ENCODE data around the gene SRMS. TPM values are rescaled to one million over a fixed set of nuclear protein-coding genes. Genes with fewer than 3 reads are reported as not detected.
A peak's percentile ranks its signal among the peaks of the same experiment; 100 is the strongest.
"Not testable (repeated sequence)": the region's sequence is repeated elsewhere in the genome, so short reads cannot be mapped to it uniquely, and the experiment has no call there.

SRMS gene
- total RNA-seq, 2 donors from 2014 or later = not detected

- DNase-seq (ENCODE audit: low spot score) (no peak), ATAC-seq (no peak)
- H3K4me3 Mint-ChIP-seq = peak overlapping the region; percentile 81
- peaks cover 3 to 6% of the 10 kb centered on the region in 2 donors for H3K27me3 Mint-ChIP-seq
- no peaks in the 10 kb centered on the region for H3K9me3 Mint-ChIP-seq
- H3K27ac Mint-ChIP-seq = peak overlapping the region in 1 of 2 donors; percentile 62
- H3K36me3 Mint-ChIP-seq = no peaks in the 10 kb centered on the region
- H3K4me1 Mint-ChIP-seq (ENCODE audit: low read depth in 2 of 2) = peaks cover 7 to 12% of the 10 kb centered on the region in 2 donors
Measured at GRCh38 chr20:63572788-63573646, 25.5 kb upstream of the SRMS start.

- no peak overlapping the region for H3K4me3 Mint-ChIP-seq
- peak; percentile 53 for DNase-seq (ENCODE audit: low spot score)
- H3K4me1 Mint-ChIP-seq (ENCODE audit: low read depth in 2 of 2) = peaks cover 15 to 20% of the 10 kb centered on the region in 2 donors
- no peak overlapping the region for H3K27ac Mint-ChIP-seq
- no peaks in the 10 kb centered on the region for H3K9me3 Mint-ChIP-seq
- no peaks in the 10 kb centered on the region for H3K36me3 Mint-ChIP-seq
- no peak for ATAC-seq
- peaks cover 3 to 6% of the 10 kb centered on the region in 2 donors for H3K27me3 Mint-ChIP-seq
Measured at GRCh38 chr20:63572071-63572787, 24.7 kb upstream of the SRMS start.

- not testable (repeated sequence) for H3K4me3 Mint-ChIP-seq; H3K36me3 Mint-ChIP-seq; ATAC-seq; H3K27ac Mint-ChIP-seq; H3K27me3 Mint-ChIP-seq; DNase-seq (ENCODE audit: low spot score); H3K9me3 Mint-ChIP-seq
- H3K4me1 Mint-ChIP-seq (ENCODE audit: low read depth in 2 of 2) = peaks cover 19 to 22% of the 10 kb centered on the region in 2 donors
Measured at GRCh38 chr20:63571087-63571478, 23.5 kb upstream of the SRMS start.

GRCh38 chr20:63570281-63571086 is 22.9 kb upstream of the SRMS start:
- Mint-ChIP-seq H3K27ac (no peak overlapping the region), H3K27me3 (no peaks in the 10 kb centered on the region), H3K4me3 (no peak overlapping the region), H3K4me1 (ENCODE audit: low read depth in 2 of 2) (peaks cover 19 to 22% of the 10 kb centered on the region in 2 donors), H3K36me3 (no peaks in the 10 kb centered on the region), H3K9me3 (no peaks in the 10 kb centered on the region)
- DNase-seq (ENCODE audit: low spot score) (no peak), ATAC-seq (no peak)

GRCh38 chr20:63568986-63569949 is 21.7 kb upstream of the SRMS start:
- no peak overlapping the region for H3K27ac Mint-ChIP-seq
- no peaks in the 10 kb centered on the region for H3K27me3 Mint-ChIP-seq
- no peaks in the 10 kb centered on the region for H3K9me3 Mint-ChIP-seq
- H3K4me1 Mint-ChIP-seq (ENCODE audit: low read depth in 2 of 2) = peaks cover 19 to 22% of the 10 kb centered on the region in 2 donors
- DNase-seq (ENCODE audit: low spot score) (no peak), ATAC-seq (no peak)
- peak overlapping the region; percentile 32 for H3K4me3 Mint-ChIP-seq
- no peaks in the 10 kb centered on the region for H3K36me3 Mint-ChIP-seq

GRCh38 chr20:63568170-63568981 is 20.8 kb upstream of the SRMS start:
- Mint-ChIP-seq H3K27ac (peak overlapping the region; percentile 69 to 77), H3K4me1 (ENCODE audit: low read depth in 2 of 2) (peaks cover 19 to 20% of the 10 kb centered on the region in 2 donors)

GRCh38 chr20:63567386-63568169 is 20.0 kb upstream of the SRMS start:
- H3K27ac Mint-ChIP-seq = peak overlapping the region; percentile 69 to 77
- H3K36me3 Mint-ChIP-seq = no peaks in the 10 kb centered on the region
- peaks cover 19 to 20% of the 10 kb centered on the region in 2 donors for H3K4me1 Mint-ChIP-seq (ENCODE audit: low read depth in 2 of 2)
- peak; percentile 93 for DNase-seq (ENCODE audit: low spot score)
- peak; percentile 88 to 91 for ATAC-seq
- H3K27me3 Mint-ChIP-seq = no peaks in the 10 kb centered on the region
- H3K4me3 Mint-ChIP-seq = peak overlapping the region; percentile 76
- no peaks in the 10 kb centered on the region for H3K9me3 Mint-ChIP-seq

More at GRCh38 chr20:63568170-63568981, 20.8 kb upstream of the SRMS start:
- ATAC-seq (peak in 1 of 2 donors; percentile 31), DNase-seq (ENCODE audit: low spot score) (no peak)
- Mint-ChIP-seq H3K9me3 (no peaks in the 10 kb centered on the region), H3K36me3 (no peaks in the 10 kb centered on the region), H3K4me3 (peak overlapping the region; percentile 76), H3K27me3 (no peaks in the 10 kb centered on the region)

- peak; percentile 53 to 73 for ATAC-seq
- no peaks in the 10 kb centered on the region for H3K27me3 Mint-ChIP-seq
- no peak for DNase-seq (ENCODE audit: low spot score)
- no peaks in the 10 kb centered on the region for H3K36me3 Mint-ChIP-seq
- peaks cover 19 to 20% of the 10 kb centered on the region in 2 donors for H3K4me1 Mint-ChIP-seq (ENCODE audit: low read depth in 2 of 2)
- peak overlapping the region; percentile 69 to 77 for H3K27ac Mint-ChIP-seq
- no peaks in the 10 kb centered on the region for H3K9me3 Mint-ChIP-seq
- H3K4me3 Mint-ChIP-seq = peak overlapping the region; percentile 76
Measured at GRCh38 chr20:63567136-63567385, 19.5 kb upstream of the SRMS start.

- Mint-ChIP-seq H3K9me3 (no peaks in the 10 kb centered on the region), H3K27me3 (no peaks in the 10 kb centered on the region), H3K4me3 (peak overlapping the region; percentile 76), H3K4me1 (ENCODE audit: low read depth in 2 of 2) (peaks cover 19 to 20% of the 10 kb centered on the region in 2 donors), H3K27ac (no peak overlapping the region), H3K36me3 (no peaks in the 10 kb centered on the region)
- ATAC-seq = no peak
- DNase-seq (ENCODE audit: low spot score) = peak; percentile 61
Measured at GRCh38 chr20:63566395-63567135, 19.0 kb upstream of the SRMS start.

GRCh38 chr20:63565699-63566335 is 18.3 kb upstream of the SRMS start:
- ATAC-seq (no peak), DNase-seq (ENCODE audit: low spot score) (no peak)
- H3K27me3 Mint-ChIP-seq = no peaks in the 10 kb centered on the region
- H3K27ac Mint-ChIP-seq = no peak overlapping the region
- H3K4me3 Mint-ChIP-seq = no peak overlapping the region
- no peaks in the 10 kb centered on the region for H3K9me3 Mint-ChIP-seq
- H3K36me3 Mint-ChIP-seq = no peaks in the 10 kb centered on the region
- H3K4me1 Mint-ChIP-seq (ENCODE audit: low read depth in 2 of 2) = peaks cover 19 to 20% of the 10 kb centered on the region in 2 donors
